HepG2 (cell line): Measurements from ENCODE around the gene TCF19. TPM values are rescaled to one million over a fixed set of nuclear protein-coding genes. Genes with fewer than 3 reads are reported as not detected.

ENCODE experiments used
- GABPB1 ChIP-seq: IDR thresholded peaks from 2 replicates; pipeline ENCODE4 v1.6.1; 2016; ENCODE audit warnings: mild to moderate bottlenecking, missing genetic modification reagents, moderate library complexity, missing compliant biosample characterization
- HMG20A ChIP-seq: IDR thresholded peaks from 2 replicates; pipeline ENCODE4 v1.6.1; 2016; ENCODE audit warnings: borderline replicate concordance
- IRF9 ChIP-seq: sonication (generic); formaldehyde crosslinking; IDR thresholded peaks from 2 replicates; pipeline ENCODE4 v1.8.0; 2022; ENCODE audit warnings: missing genetic modification reagents, mild to moderate bottlenecking, borderline replicate concordance
- PCBP1 ChIP-seq: fragments of 200-400 bp; formaldehyde crosslinking; IDR thresholded peaks from 2 replicates; pipeline ENCODE4 v1.6.1; 2017; ENCODE audit warnings: mild to moderate bottlenecking, low read depth, low read length, borderline replicate concordance
- ZNF253 ChIP-seq: sonication (generic); formaldehyde crosslinking; IDR thresholded peaks from 2 replicates; pipeline ENCODE4 v1.8.0; 2022; ENCODE audit warnings: mild to moderate bottlenecking, missing genetic modification reagents, borderline replicate concordance
- ZNF264 ChIP-seq: sonication (generic); formaldehyde crosslinking; IDR thresholded peaks from 2 replicates; pipeline ENCODE4 v1.4.0; 2020; ENCODE audit warnings: missing genetic modification reagents
- ZNF318 ChIP-seq: sonication (generic); formaldehyde crosslinking; IDR thresholded peaks from 2 replicates; pipeline ENCODE4 v1.4.0; 2020; ENCODE audit warnings: mild to moderate bottlenecking, missing genetic modification reagents
- ZNF44 ChIP-seq: sonication (generic); formaldehyde crosslinking; IDR thresholded peaks from 2 replicates; pipeline ENCODE4 v1.5.1; 2020; ENCODE audit warnings: mild to moderate bottlenecking, missing genetic modification reagents
- ZNF678 ChIP-seq: sonication (generic); formaldehyde crosslinking; IDR thresholded peaks from 2 replicates; pipeline ENCODE4 v1.4.0; 2020; ENCODE audit warnings: mild to moderate bottlenecking, missing genetic modification reagents
- ZSCAN20 ChIP-seq: sonication (generic); formaldehyde crosslinking; IDR thresholded peaks from 2 replicates; pipeline ENCODE4 v1.4.0; 2020; ENCODE audit warnings: missing genetic modification reagents, mild to moderate bottlenecking, borderline replicate concordance
- polyA plus RNA-seq, 8 experiments: library from polyadenylated mRNA; depleted of rRNA in 3 of 8; stranded (reverse) in 7 of 8; unstranded in 1 of 8; fragments of >200 nt; fragmentation: Illumina TruSeq in 4 of 8; extraction: Trizol in 4 of 8; gene quantifications; 2 replicates each; pipeline versions ENCODE4 v1.2.1 to v1.2.3, GENCODE V29; 2011 to 2016; ENCODE audit warnings: low read depth in 4 of 8, missing spikeins in 1 of 8, mixed read lengths in 1 of 8; ENCODE audit not compliant: insufficient read depth in 1 of 8
- total RNA-seq, 5 experiments: library from RNA; depleted of rRNA; stranded (reverse); fragments of >200 nt; fragmentation: Illumina TruSeq; extraction: Trizol; gene quantifications; 2 replicates each; pipeline ENCODE4 v1.2.3, GENCODE V29; 2016; ENCODE audit warnings: low read depth in 1 of 5
- TF ChIP-seq, protein P1 (sequence below): sonication (generic); formaldehyde crosslinking; IDR thresholded peaks from 2 replicates; pipeline ENCODE4 v1.9.0; 2022; ENCODE audit warnings: low read depth, missing genetic modification reagents
- TF ChIP-seq, protein P2 (sequence below): sonication (generic); formaldehyde crosslinking; IDR thresholded peaks from 2 replicates; pipeline ENCODE4 v1.4.0; 2020; ENCODE audit warnings: low read depth, missing genetic modification reagents

Gene TCF19
- total and polyA plus RNA-seq, 2 of the 13 experiments (the other 11 are each of a cell fraction or from before 2014, with no cell fraction given), result 4.9 to 22.2 TPM

DNA sequence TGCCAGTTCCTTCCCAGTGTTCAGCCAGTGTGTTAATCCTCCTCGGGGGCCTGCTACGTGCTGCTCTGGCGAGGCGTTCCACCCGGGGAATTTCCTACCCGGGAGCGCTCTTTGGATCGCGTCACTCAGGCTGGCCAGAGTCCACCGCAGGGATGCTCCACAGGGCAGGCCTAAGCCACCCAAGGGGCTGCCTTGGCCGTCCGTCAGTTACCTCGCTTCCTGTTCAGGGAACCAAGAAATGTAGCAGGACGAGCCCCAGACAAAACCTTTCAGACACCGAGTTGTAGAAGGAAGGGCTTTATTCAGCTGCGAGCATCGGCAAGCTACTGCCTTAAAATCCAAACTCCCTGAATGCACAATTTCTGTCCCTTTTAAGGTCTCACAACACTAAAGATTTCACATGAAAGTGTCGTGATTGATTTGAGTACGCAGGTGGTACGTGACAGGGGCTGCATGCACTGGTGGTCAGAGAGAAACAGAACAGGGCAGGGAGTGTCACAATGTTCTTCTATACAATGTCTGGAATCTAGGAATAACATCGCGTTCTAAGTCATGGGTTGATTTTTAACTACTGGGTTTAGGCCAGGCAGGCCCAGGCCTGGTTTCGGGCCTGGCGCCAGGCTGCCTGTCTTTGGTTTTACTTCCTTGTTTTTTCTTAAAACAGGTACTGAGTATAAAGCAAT, 27.8 kb downstream of the TCF19 start (continued):
- no peak for TF ChIP-seq ZNF44 (CRISPR knock-in tag)
- TF ChIP-seq ZSCAN20 (CRISPR knock-in tag), result no peak
- peak; percentile 79 for TF ChIP-seq GABPB1
- TF ChIP-seq HMG20A (CRISPR knock-in tag), result no peak
- no peak for TF ChIP-seq ZNF678 (CRISPR knock-in tag)
- no peak; the same call in 1 of the 2 replicates for TF ChIP-seq ZNF264 (CRISPR knock-in tag)
- TF ChIP-seq, protein P1, sequence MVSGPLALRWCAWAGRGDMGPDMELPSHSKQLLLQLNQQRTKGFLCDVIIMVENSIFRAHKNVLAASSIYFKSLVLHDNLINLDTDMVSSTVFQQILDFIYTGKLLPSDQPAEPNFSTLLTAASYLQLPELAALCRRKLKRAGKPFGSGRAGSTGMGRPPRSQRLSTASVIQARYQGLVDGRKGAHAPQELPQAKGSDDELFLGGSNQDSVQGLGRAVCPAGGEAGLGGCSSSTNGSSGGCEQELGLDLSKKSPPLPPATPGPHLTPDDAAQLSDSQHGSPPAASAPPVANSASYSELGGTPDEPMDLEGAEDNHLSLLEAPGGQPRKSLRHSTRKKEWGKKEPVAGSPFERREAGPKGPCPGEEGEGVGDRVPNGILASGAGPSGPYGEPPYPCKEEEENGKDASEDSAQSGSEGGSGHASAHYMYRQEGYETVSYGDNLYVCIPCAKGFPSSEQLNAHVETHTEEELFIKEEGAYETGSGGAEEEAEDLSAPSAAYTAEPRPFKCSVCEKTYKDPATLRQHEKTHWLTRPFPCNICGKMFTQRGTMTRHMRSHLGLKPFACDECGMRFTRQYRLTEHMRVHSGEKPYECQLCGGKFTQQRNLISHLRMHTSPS (CRISPR knock-in tag), result no peak
- no peak for TF ChIP-seq IRF9 (CRISPR knock-in tag)
- no peak for TF ChIP-seq PCBP1
- TF ChIP-seq ZNF318 (CRISPR knock-in tag), result no peak
- peak; percentile 36; the same call in 1 of the 2 replicates for TF ChIP-seq ZNF253
- TF ChIP-seq, protein P2, sequence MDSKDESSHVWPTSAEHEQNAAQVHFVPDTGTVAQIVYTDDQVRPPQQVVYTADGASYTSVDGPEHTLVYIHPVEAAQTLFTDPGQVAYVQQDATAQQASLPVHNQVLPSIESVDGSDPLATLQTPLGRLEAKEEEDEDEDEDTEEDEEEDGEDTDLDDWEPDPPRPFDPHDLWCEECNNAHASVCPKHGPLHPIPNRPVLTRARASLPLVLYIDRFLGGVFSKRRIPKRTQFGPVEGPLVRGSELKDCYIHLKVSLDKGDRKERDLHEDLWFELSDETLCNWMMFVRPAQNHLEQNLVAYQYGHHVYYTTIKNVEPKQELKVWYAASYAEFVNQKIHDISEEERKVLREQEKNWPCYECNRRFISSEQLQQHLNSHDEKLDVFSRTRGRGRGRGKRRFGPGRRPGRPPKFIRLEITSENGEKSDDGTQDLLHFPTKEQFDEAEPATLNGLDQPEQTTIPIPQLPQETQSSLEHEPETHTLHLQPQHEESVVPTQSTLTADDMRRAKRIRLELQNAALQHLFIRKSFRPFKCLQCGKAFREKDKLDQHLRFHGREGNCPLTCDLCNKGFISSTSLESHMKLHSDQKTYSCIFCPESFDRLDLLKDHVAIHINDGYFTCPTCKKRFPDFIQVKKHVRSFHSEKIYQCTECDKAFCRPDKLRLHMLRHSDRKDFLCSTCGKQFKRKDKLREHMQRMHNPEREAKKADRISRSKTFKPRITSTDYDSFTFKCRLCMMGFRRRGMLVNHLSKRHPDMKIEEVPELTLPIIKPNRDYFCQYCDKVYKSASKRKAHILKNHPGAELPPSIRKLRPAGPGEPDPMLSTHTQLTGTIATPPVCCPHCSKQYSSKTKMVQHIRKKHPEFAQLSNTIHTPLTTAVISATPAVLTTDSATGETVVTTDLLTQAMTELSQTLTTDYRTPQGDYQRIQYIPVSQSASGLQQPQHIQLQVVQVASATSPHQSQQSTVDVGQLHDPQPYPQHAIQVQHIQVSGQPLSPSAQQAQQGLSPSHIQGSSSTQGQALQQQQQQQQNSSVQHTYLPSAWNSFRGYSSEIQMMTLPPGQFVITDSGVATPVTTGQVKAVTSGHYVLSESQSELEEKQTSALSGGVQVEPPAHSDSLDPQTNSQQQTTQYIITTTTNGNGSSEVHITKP, result peak; percentile 40; the same call in 1 of the 2 replicates
